OCI-LY1 (cell line): ENCODE measurements around the gene CHRNA4.

Source experiments
- EZH2 ChIP-seq: fragments of 200-600 bp; sonication (generic), shearing (Covaris generic); IDR thresholded peaks from 2 replicates; pipeline ENCODE4 v1.8.0; 2017; ENCODE audit warnings: borderline replicate concordance, mixed run types, mild to moderate bottlenecking, antibody characterized with exemption, low read length, moderate library complexity, mixed read lengths
- TF ChIP-seq, protein P1 (sequence below): fragments of 200-600 bp; sonication (generic), shearing (Covaris generic); IDR thresholded peaks from 2 replicates; pipeline ENCODE4 v1.5.1; 2017; ENCODE audit warnings: mild to moderate bottlenecking, antibody characterized with exemption, low read length, moderate library complexity, mixed read lengths

DNA sequence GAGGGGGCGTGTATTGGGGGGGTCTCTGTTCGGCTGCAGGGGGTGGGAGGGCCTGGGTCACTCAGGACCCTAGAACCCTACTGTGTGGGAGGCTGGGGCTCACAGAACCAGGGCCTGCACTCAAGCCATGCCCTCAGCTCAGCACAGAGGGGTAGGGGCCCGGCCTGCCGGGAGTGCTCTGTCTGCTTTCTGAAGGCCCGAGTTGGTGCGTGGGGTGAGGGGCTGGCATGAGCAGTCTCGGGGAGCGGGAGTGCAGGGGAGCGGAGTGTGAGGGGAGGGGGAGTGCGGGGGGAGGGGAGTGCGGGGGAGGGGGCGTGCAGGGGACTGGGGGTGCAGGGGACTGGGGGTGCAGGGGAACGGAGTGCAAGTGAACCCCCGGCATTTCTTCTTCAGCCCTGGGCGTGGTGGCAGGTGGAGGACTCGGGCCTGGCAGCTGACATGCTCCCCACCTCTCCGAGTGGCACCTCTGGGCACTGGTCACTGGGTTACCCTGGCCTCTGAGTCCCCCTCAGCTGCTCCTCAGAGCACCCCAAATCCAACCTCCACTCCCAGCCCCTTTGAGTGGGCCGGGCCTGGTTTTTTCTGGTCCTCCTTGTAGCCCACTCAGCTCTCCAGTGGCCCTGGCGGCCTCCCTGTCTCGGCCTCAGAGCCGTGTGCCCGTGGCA, 67.1 kb downstream of the CHRNA4 start:
- TF ChIP-seq, protein P1, sequence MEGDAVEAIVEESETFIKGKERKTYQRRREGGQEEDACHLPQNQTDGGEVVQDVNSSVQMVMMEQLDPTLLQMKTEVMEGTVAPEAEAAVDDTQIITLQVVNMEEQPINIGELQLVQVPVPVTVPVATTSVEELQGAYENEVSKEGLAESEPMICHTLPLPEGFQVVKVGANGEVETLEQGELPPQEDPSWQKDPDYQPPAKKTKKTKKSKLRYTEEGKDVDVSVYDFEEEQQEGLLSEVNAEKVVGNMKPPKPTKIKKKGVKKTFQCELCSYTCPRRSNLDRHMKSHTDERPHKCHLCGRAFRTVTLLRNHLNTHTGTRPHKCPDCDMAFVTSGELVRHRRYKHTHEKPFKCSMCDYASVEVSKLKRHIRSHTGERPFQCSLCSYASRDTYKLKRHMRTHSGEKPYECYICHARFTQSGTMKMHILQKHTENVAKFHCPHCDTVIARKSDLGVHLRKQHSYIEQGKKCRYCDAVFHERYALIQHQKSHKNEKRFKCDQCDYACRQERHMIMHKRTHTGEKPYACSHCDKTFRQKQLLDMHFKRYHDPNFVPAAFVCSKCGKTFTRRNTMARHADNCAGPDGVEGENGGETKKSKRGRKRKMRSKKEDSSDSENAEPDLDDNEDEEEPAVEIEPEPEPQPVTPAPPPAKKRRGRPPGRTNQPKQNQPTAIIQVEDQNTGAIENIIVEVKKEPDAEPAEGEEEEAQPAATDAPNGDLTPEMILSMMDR, result no peak
- no peak for TF ChIP-seq EZH2
